Naive thymus-derived CD4-positive, alpha-beta T cell (primary cell): ENCODE results near the gene ITGB2. TPM values are rescaled to one million over a fixed set of nuclear protein-coding genes. Genes with fewer than 3 reads are reported as not detected.

Experiments used
- ATAC-seq: fragments of 150-1000 bp; cut with Tn5 transposase; 2 replicates; pipeline ENCODE4 v1.10.0; 2021; ENCODE audit warnings: mild to moderate bottlenecking, moderate library complexity
- CTCF ChIA-PET: fragments of 350-600 bp; sonication (Branson Sonifier 250); formaldehyde crosslinking; loops from one replicate; lab custom pipeline; 2021; ENCODE audit warnings: antibody characterized with exemption; lab: Charles Lee
- POLR2A ChIA-PET: fragments of 350-600 bp; sonication (Branson Sonifier 250); formaldehyde crosslinking; loops from one replicate; lab custom pipeline; 2021; ENCODE audit warnings: antibody characterized with exemption, inconsistent platforms; lab: Charles Lee
- DNase-seq, 9 donors: peaks; one replicate each; pipeline versions ENCODE4 v3.0.0 to v3.0.0-alpha.2; 2020 to 2022; ENCODE audit warnings: mixed read lengths in 1 of 9
- H3K27ac ChIP-seq: one replicate; pipeline ENCODE4 v1.7.0; 2013; ENCODE audit warnings: mild to moderate bottlenecking, low read depth, low read length, moderate library complexity
- H3K27me3 ChIP-seq, 2 donors: one replicate each; pipeline ENCODE4 v1.7.0; 2013; ENCODE audit warnings: low read length in 2 of 2, mild to moderate bottlenecking in 2 of 2, moderate library complexity in 2 of 2; ENCODE audit not compliant: control insufficient read depth in 2 of 2, insufficient read depth in 2 of 2
- H3K36me3 ChIP-seq, 3 experiments: 1 replicate in 2 of 3; 2 replicates in 1 of 3; pipeline ENCODE4 v1.7.0; 2013; ENCODE audit warnings: low read length in 3 of 3, mild to moderate bottlenecking in 3 of 3, moderate library complexity in 1 of 3; ENCODE audit not compliant: insufficient read depth in 3 of 3, control insufficient read depth in 2 of 3
- H3K4me1 ChIP-seq, 2 donors: one replicate each; pipeline ENCODE4 v1.7.0; 2013; ENCODE audit warnings: low read length in 2 of 2, mild to moderate bottlenecking in 2 of 2, moderate library complexity in 1 of 2; ENCODE audit not compliant: control insufficient read depth in 2 of 2, insufficient read depth in 2 of 2
- H3K4me3 ChIP-seq: 2 replicates; pipeline ENCODE4 v1.7.0; 2013; ENCODE audit warnings: mild to moderate bottlenecking, low read length
- H3K9me3 ChIP-seq, 3 experiments: 1 replicate in 2 of 3; 2 replicates in 1 of 3; pipeline ENCODE4 v1.7.0; 2013; ENCODE audit warnings: low read length in 3 of 3; ENCODE audit not compliant: control insufficient read depth in 2 of 3
- H3K27ac Mint-ChIP-seq, 9 donors: one replicate each; pipeline ENCODE4 v1.8.0; 2020 to 2022; ENCODE audit warnings: mixed read lengths in 9 of 9, mild to moderate bottlenecking in 8 of 9, moderate library complexity in 5 of 9, inconsistent platforms in 2 of 9
- H3K27me3 Mint-ChIP-seq, 5 donors: one replicate each; pipeline ENCODE4 v1.8.0; 2021 to 2022; ENCODE audit warnings: mixed read lengths in 5 of 5, mild to moderate bottlenecking in 1 of 5
- H3K36me3 Mint-ChIP-seq, 5 donors: one replicate each; pipeline ENCODE4 v1.8.0; 2020 to 2022; ENCODE audit warnings: mixed read lengths in 5 of 5, mild to moderate bottlenecking in 3 of 5, inconsistent platforms in 1 of 5
- H3K4me1 Mint-ChIP-seq, 7 donors: one replicate each; pipeline ENCODE4 v1.8.0; 2020 to 2022; ENCODE audit warnings: mixed read lengths in 7 of 7, mild to moderate bottlenecking in 3 of 7, inconsistent platforms in 1 of 7
- H3K4me3 Mint-ChIP-seq, 10 donors: one replicate each; pipeline ENCODE4 v1.8.0; 2020 to 2022; ENCODE audit warnings: mild to moderate bottlenecking in 10 of 10, mixed read lengths in 10 of 10, moderate library complexity in 6 of 10, inconsistent platforms in 2 of 10
- H3K9me3 Mint-ChIP-seq, 11 donors: one replicate each; pipeline ENCODE4 v1.8.0; 2020 to 2022; ENCODE audit warnings: mixed read lengths in 11 of 11, mild to moderate bottlenecking in 4 of 11, inconsistent platforms in 1 of 11, moderate library complexity in 1 of 11
- intact Hi-C, 2 donors: fragments of 100-400 bp; cut with micrococcal nuclease; formaldehyde crosslinking; loops; one replicate each; pipeline ENCODE4 v1.15.1; 2023
- polyA plus RNA-seq, 2 donors: library from polyadenylated mRNA; unstranded; fragments of 300-500 nt; fragmentation: Illumina TruSeq; gene quantifications; one replicate each; pipeline ENCODE4 v1.2.3, GENCODE V29; 2021
- total RNA-seq, 6 experiments: library from RNA in 5 of 6; stranded (reverse) in 5 of 6; gene quantifications; 1 replicate in 5 of 6; 2 replicates in 1 of 6; pipeline ENCODE4 v1.2.3 and lab custom pipeline; 2021 to 2026

Gene ITGB2
- total and polyA plus RNA-seq, 7 experiments from 2014 or later: 280 to 877 (median 459) TPM

DNA sequence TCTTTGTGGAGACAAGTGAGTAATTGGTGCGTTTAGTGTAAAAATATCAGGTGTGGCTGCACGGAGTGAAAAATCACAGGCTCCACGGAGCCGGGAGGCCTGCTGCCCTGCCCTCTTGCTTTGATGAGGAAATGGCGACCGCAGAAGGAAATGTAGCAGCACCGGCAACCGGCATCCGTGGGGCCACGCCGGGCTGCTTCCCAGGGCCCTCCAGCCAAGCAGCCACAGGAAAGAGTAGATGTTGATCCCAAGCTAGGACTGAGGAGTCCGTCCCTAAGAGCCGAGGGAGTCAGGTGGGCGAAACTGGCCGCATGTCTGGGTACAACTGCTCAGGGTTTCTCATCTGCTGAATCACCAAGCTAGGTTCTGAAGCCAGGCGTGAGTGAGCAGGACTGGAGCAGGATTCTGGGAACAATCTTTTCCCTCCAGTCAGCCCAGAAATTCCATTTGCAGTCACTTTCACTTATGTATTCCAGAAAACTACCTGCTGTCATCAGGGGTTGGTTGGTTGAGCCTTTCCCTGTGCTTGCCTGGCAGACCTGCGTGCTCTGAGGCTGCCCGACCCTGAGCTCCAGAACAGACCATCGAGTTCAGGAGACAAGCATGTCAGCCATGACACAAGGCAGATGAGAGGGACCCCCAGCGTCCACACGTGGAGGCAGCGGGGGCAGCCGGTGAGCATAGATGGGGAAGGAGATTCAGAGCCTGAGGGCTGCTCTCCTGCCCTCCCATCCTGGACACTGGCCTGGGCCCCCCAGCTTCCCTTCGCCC, 5.8 kb upstream of the ITGB2 start:
- Histone ChIP-seq H3K4me3 (peak overlapping the region; percentile 100), H3K36me3 (peaks cover 0 to 5% (median 0%) of the 10 kb centered on the region in 3 experiments), H3K4me1 (peaks cover 52 to 71% of the 10 kb centered on the region in 2 donors), H3K9me3 (no peaks in the 10 kb centered on the region), H3K27me3 (no peaks in the 10 kb centered on the region), H3K27ac (peak overlapping the region; percentile 79)
- Mint-ChIP-seq H3K27ac (peak overlapping the region; percentile 86 to 98 (median 95)), H3K36me3 (peaks cover 0 to 20% (median 0%) of the 10 kb centered on the region in 5 donors), H3K4me3 (peak overlapping the region; percentile 86 to 97 (median 94)), H3K9me3 (peaks cover 0 to 5% (median 0%) of the 10 kb centered on the region in 11 donors), H3K27me3 (no peaks in the 10 kb centered on the region), H3K4me1 (peaks cover 68 to 95% (median 87%) of the 10 kb centered on the region in 7 donors)
- POLR2A ChIA-PET: interaction anchor here (0.7 to 12.9 kb wide), 11 partner anchors 8 to 269 kb away, joined by 3 to 569 read pairs (median 10); partner anchors contain the start of genes ITGB2, KRTAP12-3, PTTG1IP and SLX9
- intact Hi-C loops: loop anchor here (1.0 to 10.0 kb wide), 12 partner anchors 12 to 1062 kb away; partner anchors contain the start of genes AGPAT3 (in 1 of the 2), KRTAP12-3 (in 1 of the 2) and PTTG1IP (in 1 of the 2)
- CTCF ChIA-PET: interaction anchor here (0.6 to 4.8 kb wide), 9 partner anchors 7 to 410 kb away, joined by 3 to 44 read pairs (median 5); no protein-coding TSS in a partner anchor
- ATAC-seq (peak; percentile 26), DNase-seq (peak in 8 of 9 donors; percentile 56 to 75 (median 71))

DNA sequence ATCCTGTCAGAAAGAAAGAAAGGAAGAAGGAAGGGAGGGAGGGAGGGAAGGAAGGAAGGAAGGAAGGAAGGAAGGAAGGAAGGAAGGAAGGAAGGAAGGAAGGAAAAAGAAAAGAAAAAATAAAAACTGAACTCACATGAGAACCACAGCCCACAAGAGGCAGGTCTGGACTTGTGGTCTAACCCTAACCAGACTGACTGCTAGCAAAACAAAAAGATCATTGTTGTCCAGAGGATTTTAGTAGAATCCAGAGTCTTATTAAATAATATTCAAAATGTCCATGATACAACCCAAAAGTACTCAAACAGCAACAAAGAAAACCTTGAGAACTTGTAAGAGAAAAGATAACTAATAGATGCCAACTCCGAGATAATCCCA, 4.7 kb upstream of the ITGB2 start:
- Histone ChIP-seq H3K4me1 (peaks cover 45 to 63% of the 10 kb centered on the region in 2 donors), H3K27ac (peak overlapping the region; percentile 78), H3K4me3 (peak overlapping the region; percentile 33), H3K27me3 (no peaks in the 10 kb centered on the region), H3K36me3 (peaks cover 0 to 7% (median 0%) of the 10 kb centered on the region in 3 experiments), H3K9me3 (no peaks in the 10 kb centered on the region)
- Mint-ChIP-seq H3K27ac (peak overlapping the region; percentile 85 to 97 (median 93)), H3K27me3 (no peaks in the 10 kb centered on the region), H3K4me1 (peaks cover 66 to 92% (median 84%) of the 10 kb centered on the region in 7 donors), H3K36me3 (peaks cover 0 to 28% (median 0%) of the 10 kb centered on the region in 5 donors), H3K9me3 (peaks cover 0 to 5% (median 0%) of the 10 kb centered on the region in 11 donors), H3K4me3 (peak overlapping the region; percentile 73 to 100 (median 92))
- ChIA-PET CTCF (interaction anchor here (1.5 to 4.8 kb wide), 2 partner anchors 9 to 13 kb away, joined by 4 to 44 read pairs; no protein-coding TSS in a partner anchor), POLR2A (interaction anchor here (1.3 to 12.9 kb wide), 4 partner anchors 9 to 51 kb away, joined by 4 to 569 read pairs (median 32); partner anchors contain the start of genes ITGB2 and PTTG1IP)
- ATAC-seq: no peak
- no peak for DNase-seq
- intact Hi-C loops: loop anchor here (5.0 to 10.0 kb wide), 5 partner anchors 53 to 1061 kb away; partner anchors contain the start of genes AGPAT3 (in 1 of the 2), KRTAP12-3 (in 1 of the 2) and PTTG1IP (in 1 of the 2)

DNA sequence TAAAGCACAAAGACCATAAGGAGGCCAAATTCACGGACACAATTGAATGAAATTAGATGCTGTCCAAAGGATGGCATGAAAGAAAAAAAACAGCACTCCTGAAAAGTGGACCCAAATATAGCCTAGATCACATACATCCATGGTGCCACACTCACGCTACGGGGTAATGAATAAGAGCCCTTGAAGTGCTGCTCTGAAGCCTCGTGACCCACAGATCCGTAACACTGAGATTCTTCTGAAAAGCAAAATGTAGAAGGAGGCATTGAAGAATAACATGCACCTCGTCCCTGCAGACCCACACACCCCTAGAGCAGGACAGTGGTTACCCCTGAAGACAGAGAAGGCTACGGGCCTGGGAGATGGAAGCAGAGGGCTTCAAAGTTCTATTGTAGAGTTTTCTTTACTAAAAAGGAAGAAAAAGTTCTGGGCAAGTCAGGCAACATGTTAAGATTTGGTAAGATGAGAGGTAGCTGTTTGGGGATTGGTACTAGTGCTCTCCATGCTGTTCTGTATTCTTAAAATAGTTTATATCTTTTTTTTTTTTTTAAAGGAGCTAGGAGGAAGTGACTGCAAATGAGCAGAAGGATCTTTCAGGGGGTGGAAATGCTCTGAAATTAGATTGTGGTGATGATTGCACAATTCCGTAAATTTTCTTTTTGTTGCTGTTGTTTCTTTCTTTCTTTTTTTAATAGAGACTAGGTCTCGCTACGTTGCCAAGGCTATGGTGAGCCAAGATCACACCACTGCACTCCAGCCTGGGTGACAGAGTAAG, 4.1 kb upstream of the ITGB2 start:
- H3K4me3 ChIP-seq: peak overlapping the region; percentile 46
- Mint-ChIP-seq H3K27me3 (no peaks in the 10 kb centered on the region), H3K36me3 (peaks cover 4 to 31% (median 4%) of the 10 kb centered on the region in 5 donors), H3K27ac (peak overlapping the region; percentile 85 to 97 (median 93)), H3K4me3 (peak overlapping the region; percentile 73 to 100 (median 92)), H3K4me1 (peaks cover 62 to 89% (median 79%) of the 10 kb centered on the region in 7 donors), H3K9me3 (peaks cover 0 to 5% (median 0%) of the 10 kb centered on the region in 11 donors)
- H3K27me3 ChIP-seq: no peaks in the 10 kb centered on the region
- peak; percentile 39 for ATAC-seq
- peak in 5 of 9 donors; percentile 45 to 58 (median 47) for DNase-seq
- intact Hi-C loops: loop anchor here (5.0 to 10.0 kb wide), 6 partner anchors 52 to 1060 kb away; partner anchors contain the start of genes AGPAT3 (in 1 of the 2), KRTAP12-3 (in 1 of the 2), PCBP3 (in 1 of the 2) and PTTG1IP (in 1 of the 2)
- ChIA-PET CTCF (interaction anchor here (1.1 to 4.8 kb wide), 3 partner anchors 8 to 31 kb away, joined by 3 to 44 read pairs (median 4); no protein-coding TSS in a partner anchor), POLR2A (interaction anchor here (12.9 kb wide), 1 partner anchor 11 kb away, joined by 569 read pairs; the partner anchor contains the start of gene ITGB2)
- peaks cover 40 to 58% of the 10 kb centered on the region in 2 donors for H3K4me1 ChIP-seq
- peaks cover 0 to 13% (median 0%) of the 10 kb centered on the region in 3 experiments for H3K36me3 ChIP-seq
- H3K9me3 ChIP-seq: no peaks in the 10 kb centered on the region
- H3K27ac ChIP-seq: peak overlapping the region; percentile 78

DNA sequence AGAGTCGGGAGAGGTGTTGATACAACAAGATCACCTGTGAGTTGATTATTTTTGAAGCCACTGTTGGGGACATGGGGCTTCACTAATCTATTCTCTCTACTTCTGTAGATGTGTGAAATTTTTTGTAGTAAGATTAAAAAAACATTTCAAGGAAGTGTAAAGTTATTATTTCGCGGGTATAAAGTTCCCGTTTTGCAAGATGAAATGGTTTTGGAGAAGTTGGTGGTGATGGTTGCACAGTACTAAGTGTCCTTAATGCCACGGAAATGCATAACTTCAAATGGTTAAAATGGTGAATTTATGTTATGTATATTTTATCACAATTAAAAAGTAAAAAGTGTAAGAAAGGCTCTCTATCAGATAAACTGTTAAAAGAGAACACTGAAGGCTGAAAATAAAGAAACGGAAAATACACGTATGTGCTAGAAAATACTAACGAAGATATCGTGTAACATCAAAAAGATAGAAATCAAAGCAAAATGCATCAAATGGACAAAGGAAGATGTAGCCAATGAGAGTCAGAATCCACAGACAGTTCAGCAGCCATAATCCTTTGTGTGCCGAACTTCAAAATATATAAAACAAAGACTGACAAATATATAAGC, 2.9 kb upstream of the ITGB2 start:
- peak overlapping the region; percentile 27 for H3K4me3 ChIP-seq
- intact Hi-C loops: loop anchor here in 1 of 2 donors (5.0 to 10.0 kb wide), 2 partner anchors 719 to 1059 kb away; partner anchors contain the start of genes AGPAT3 and PCBP3
- POLR2A ChIA-PET: interaction anchor here (12.9 kb wide), 1 partner anchor 10 kb away, joined by 569 read pairs; the partner anchor contains the start of gene ITGB2
- H3K27me3 ChIP-seq: no peaks in the 10 kb centered on the region
- peaks cover 0 to 23% (median 0%) of the 10 kb centered on the region in 3 experiments for H3K36me3 ChIP-seq
- Mint-ChIP-seq H3K27ac (peak overlapping the region; percentile 85 to 97 (median 93)), H3K27me3 (no peaks in the 10 kb centered on the region), H3K4me3 (peak overlapping the region in 9 of 10 donors; percentile 33 to 100 (median 95)), H3K9me3 (peaks cover 0 to 5% (median 0%) of the 10 kb centered on the region in 11 donors), H3K36me3 (peaks cover 4 to 30% (median 7%) of the 10 kb centered on the region in 5 donors), H3K4me1 (peaks cover 56 to 80% (median 72%) of the 10 kb centered on the region in 7 donors)
- H3K27ac ChIP-seq: peak overlapping the region; percentile 72
- no peaks in the 10 kb centered on the region for H3K9me3 ChIP-seq
- H3K4me1 ChIP-seq: peaks cover 31 to 50% of the 10 kb centered on the region in 2 donors
- CTCF ChIA-PET: no interaction called here
- DNase-seq (no peak), ATAC-seq (no peak)

DNA sequence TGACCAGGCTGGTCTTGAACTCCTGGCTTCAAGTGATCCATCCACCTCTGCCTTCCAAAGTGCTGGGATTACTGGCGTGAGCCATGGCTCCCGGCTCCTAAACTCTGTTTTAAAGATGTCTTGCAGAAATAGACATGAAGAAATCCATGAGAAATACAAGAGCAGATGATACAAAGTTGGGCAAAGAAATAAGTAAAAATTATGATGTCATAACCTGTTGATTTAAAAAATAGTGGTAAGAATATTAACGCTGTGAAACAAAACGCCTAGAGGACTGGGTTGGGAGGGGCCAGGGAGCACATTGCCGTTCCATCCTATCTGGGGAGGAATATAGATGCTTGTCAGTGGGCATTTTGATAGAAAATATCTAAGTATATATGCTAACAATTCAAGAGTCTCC, 1.2 kb upstream of the ITGB2 start:
- CTCF ChIA-PET: interaction anchor here (1.6 kb wide), 1 partner anchor 9 kb away, joined by 6 read pairs; no protein-coding TSS in a partner anchor
- Mint-ChIP-seq H3K4me3 (peak overlapping the region; percentile 44 to 100 (median 98)), H3K36me3 (peaks cover 4 to 39% (median 15%) of the 10 kb centered on the region in 5 donors), H3K9me3 (peaks cover 0 to 5% (median 0%) of the 10 kb centered on the region in 11 donors), H3K27ac (peak overlapping the region; percentile 76 to 97 (median 90)), H3K4me1 (peaks cover 62 to 85% (median 75%) of the 10 kb centered on the region in 7 donors), H3K27me3 (no peaks in the 10 kb centered on the region)
- H3K36me3 ChIP-seq: peaks cover 0 to 32% (median 4%) of the 10 kb centered on the region in 3 experiments
- H3K4me3 ChIP-seq: peak overlapping the region; percentile 27
- POLR2A ChIA-PET: interaction anchor here (4.2 to 17.4 kb wide), 2 partner anchors 8 to 11 kb away, joined by 36 to 569 read pairs; no protein-coding TSS in a partner anchor
- no peaks in the 10 kb centered on the region for H3K27me3 ChIP-seq
- no peak for ATAC-seq
- peak overlapping the region; percentile 72 for H3K27ac ChIP-seq
- H3K4me1 ChIP-seq: peaks cover 42 to 63% of the 10 kb centered on the region in 2 donors
- no peak for DNase-seq
- no peaks in the 10 kb centered on the region for H3K9me3 ChIP-seq
- intact Hi-C loops: loop anchor here (1.0 to 10.0 kb wide), 4 partner anchors 8 to 1057 kb away; partner anchors contain the start of genes AGPAT3 (in 1 of the 2) and PCBP3 (in 1 of the 2)
